GM18873 (cell line): ENCODE measurements around the gene MAGEB6B.
"Not testable (repeated sequence)": the region's sequence is repeated elsewhere in the genome, so short reads cannot be mapped to it uniquely, and the experiment has no call there.

Experiments
- ATAC-seq: cut with Tn5 transposase; IDR thresholded peaks from one replicate; pipeline ENCODE4 v1.9.1; 2021; ENCODE audit warnings: mild to moderate bottlenecking, moderate library complexity, moderate number of reproducible peaks; ENCODE audit not compliant: unreplicated experiment, low FRiP score

Gene MAGEB6B

GRCh38 chrX:26160301-26160700 is at the start of gene MAGEB6B:
Gene MAGEB6B (plus strand): TSS chrX:26160601. CDS start chrX:26160601, 0 bp downstream.
- ATAC-seq = no peak

GRCh38 chrX:26138274-26138673 is 22.1 kb upstream of the MAGEB6B start, which contains the start of gene MAGEB18:
Gene MAGEB18 (plus strand): TSS chrX:26138343. CDS start chrX:26138986, 643 bp downstream.
- no peak for ATAC-seq

- no peak for ATAC-seq
These were observed 14.4 kb upstream of the MAGEB6B start for GRCh38 chrX:26146024-26146423.

- no peak for ATAC-seq
These were observed 31.8 kb downstream of the MAGEB6B start, which contains the start of gene MAGEB6 for GRCh38 chrX:26192204-26192603. Gene MAGEB6 (plus strand): TSS chrX:26192440. CDS start chrX:26193847, 1,407 bp downstream.

GRCh38 chrX:26203561-26203960 is 43.2 kb downstream of the MAGEB6B start:
- no peak for ATAC-seq

GRCh38 chrX:26204717-26205116 is 44.3 kb downstream of the MAGEB6B start:
- ATAC-seq = not testable (repeated sequence)

- ATAC-seq = no peak
These were observed 47.6 kb downstream of the MAGEB6B start for GRCh38 chrX:26208012-26208411.
